ENCODE data around the gene LRWD1.
"Not testable (repeated sequence)": the region's sequence is repeated elsewhere in the genome, so short reads cannot be mapped to it uniquely, and the experiment has no call there.

- TF ChIP-seq POLR2A, CTCF, POLR2AphosphoS5 (IDR thresholded peaks at IDR 0.05): not testable (repeated sequence)
Measured at GRCh38 chr7:102494473-102495149, 29.8 kb downstream of the LRWD1 start.
